GM10266 (cell line): ENCODE measurements around the gene AAGAB.

ENCODE experiments used
- DNase-seq: peaks from one replicate; pipeline ENCODE4 v3.0.0; 2012; ENCODE audit errors: extremely low spot score
- TF ChIP-seq, protein P1 (sequence below): IDR thresholded peaks from 2 replicates; pipeline ENCODE4 v1.5.1; 2012; ENCODE audit warnings: mild to moderate bottlenecking, low read depth; ENCODE audit not compliant: control insufficient read depth, insufficient read depth; ENCODE audit errors: missing control alignments

Gene AAGAB

GRCh38 chr15:67230504-67230903 lies 24.0 kb downstream of the AAGAB start:
- TF ChIP-seq, protein P1, sequence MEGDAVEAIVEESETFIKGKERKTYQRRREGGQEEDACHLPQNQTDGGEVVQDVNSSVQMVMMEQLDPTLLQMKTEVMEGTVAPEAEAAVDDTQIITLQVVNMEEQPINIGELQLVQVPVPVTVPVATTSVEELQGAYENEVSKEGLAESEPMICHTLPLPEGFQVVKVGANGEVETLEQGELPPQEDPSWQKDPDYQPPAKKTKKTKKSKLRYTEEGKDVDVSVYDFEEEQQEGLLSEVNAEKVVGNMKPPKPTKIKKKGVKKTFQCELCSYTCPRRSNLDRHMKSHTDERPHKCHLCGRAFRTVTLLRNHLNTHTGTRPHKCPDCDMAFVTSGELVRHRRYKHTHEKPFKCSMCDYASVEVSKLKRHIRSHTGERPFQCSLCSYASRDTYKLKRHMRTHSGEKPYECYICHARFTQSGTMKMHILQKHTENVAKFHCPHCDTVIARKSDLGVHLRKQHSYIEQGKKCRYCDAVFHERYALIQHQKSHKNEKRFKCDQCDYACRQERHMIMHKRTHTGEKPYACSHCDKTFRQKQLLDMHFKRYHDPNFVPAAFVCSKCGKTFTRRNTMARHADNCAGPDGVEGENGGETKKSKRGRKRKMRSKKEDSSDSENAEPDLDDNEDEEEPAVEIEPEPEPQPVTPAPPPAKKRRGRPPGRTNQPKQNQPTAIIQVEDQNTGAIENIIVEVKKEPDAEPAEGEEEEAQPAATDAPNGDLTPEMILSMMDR: no peak
- no peak for DNase-seq

DNA sequence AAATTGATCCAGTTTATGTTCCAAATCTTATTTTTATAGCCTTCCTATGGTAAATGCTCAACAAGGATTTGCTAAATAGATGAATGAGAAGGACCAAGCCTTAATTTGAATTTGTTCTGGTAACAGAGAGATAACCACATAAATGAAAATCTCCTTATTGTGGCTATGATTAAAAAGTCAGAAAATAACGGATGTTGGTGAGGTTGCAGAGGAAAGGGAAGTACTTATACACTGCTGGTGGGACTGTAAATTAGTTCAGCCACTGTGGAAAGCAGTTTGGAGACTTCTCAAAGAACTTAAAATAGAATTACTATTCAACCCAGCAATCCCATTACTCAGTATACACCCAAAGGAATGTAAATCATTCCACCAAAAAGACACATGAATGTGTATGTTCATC lies 26.2 kb downstream of the AAGAB start:
- DNase-seq: no peak
- TF ChIP-seq, protein P1: no peak

DNA sequence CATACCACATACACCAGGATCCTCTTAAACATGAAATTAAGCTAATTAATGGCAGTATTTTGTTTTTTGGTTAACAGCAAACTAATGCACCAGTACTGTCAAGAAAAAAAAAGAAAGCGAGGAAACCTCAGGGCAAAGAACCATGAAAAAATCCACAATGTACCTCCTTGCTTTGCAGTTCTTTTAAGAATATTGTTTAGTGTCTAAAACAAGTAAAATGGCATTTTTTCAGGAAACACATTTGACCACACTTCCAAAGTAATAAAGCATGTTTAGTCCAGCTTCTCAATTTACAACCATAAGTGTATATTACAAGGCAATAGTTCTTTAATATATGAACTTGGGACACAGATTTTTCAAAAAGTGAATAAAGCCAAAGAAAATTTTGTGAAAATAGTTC lies 26.6 kb downstream of the AAGAB start:
- TF ChIP-seq, protein P1: no peak

GRCh38 chr15:67227431-67227830 lies 27.0 kb downstream of the AAGAB start:
- TF ChIP-seq, protein P1: no peak
- no peak for DNase-seq

More for the DNA sequence above, 26.6 kb downstream of the AAGAB start:
- no peak for DNase-seq

DNA sequence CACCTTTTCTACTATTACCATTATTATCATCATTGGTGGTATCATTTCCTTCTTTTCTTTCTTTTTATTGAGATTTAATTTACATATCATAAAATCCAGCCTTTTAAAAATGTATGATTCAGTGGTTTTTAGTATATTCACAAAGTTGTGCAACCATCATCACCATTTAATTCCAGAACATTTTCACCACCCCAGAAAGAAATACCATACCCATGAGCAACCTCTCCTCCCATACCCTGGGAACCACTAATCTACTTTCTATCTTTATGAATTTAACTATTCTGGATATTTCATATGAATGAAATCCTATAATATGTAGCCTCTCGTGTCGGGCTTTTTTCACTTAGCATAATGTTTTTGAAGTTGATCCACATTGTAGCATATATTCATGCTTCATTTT lies 29.1 kb downstream of the AAGAB start:
- TF ChIP-seq, protein P1: no peak
- no peak for DNase-seq

DNA sequence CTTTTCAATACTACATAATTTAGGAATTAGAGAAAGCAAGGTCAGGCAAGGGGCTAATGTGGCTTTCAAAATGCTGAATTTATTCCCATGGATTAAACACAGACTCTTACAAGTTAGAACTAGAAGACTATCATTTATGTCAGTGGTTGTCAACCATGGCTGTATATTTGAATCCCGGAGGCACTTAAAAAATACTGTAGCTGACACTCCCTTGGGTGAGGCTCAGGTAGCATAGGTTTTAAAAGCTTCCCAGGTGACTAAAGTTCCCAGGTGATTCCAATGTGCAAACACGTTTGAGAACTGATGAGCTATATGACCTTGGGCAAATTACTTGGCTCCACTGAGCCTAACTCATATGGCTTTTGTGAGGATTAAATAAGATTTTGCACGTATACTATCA lies 29.6 kb downstream of the AAGAB start:
- DNase-seq: no peak
- TF ChIP-seq, protein P1: no peak

GRCh38 chr15:67219288-67219687 lies 35.2 kb downstream of the AAGAB start:
- TF ChIP-seq, protein P1: no peak
- DNase-seq: no peak
